HepG2 (cell line): ENCODE measurements around the gene HERC6. TPM values are rescaled to one million over a fixed set of nuclear protein-coding genes. Genes with fewer than 3 reads are reported as not detected.

Source experiments
- ATAC-seq: fragments of 200-7000 bp; cut with Tn5 transposase; 3 replicates; pipeline ENCODE4 v1.9.1; 2020; ENCODE audit warnings: mild to moderate bottlenecking, moderate library complexity
- BruUV-seq: library from RNA; stranded (reverse); fragments of 400-500 nt; replicated peaks from 2 replicates; lab custom pipeline; 2021; lab: Mats Ljungman, UMichigan
- CTCF ChIA-PET: fragments of 300-600 bp; formaldehyde crosslinking; extraction: SDS; loops from one replicate; lab custom pipeline; 2021; ENCODE audit warnings: low total read pairs, inconsistent platforms, low intra/inter-chr PET ratio; lab: Yijun Ruan, JAX
- POLR2A ChIA-PET: fragments of 350-600 bp; sonication (Branson Sonifier 250); formaldehyde crosslinking; loops from one replicate; lab custom pipeline; 2020; ENCODE audit warnings: antibody characterized with exemption, inconsistent platforms; lab: Yijun Ruan, JAX
- DNase-seq: peaks from one replicate; pipeline ENCODE4 v3.0.0-alpha.2; 2015; ENCODE audit warnings: low spot score
- FAIRE-seq: peaks from 3 replicates; lab custom pipeline; 2011; peaks lifted over from hg19 to GRCh38; lab: Jason Lieb, UNC
- H2AFZ ChIP-seq: one replicate; pipeline ENCODE4 v1.6.1; 2011; ENCODE audit warnings: low read length, inconsistent platforms
- H3K27ac ChIP-seq: fragments of 300-600 bp; 3 replicates; pipeline ENCODE4 v1.8.0; 2011; ENCODE audit warnings: mixed run types, mild to moderate bottlenecking, mixed read lengths, low read length, inconsistent platforms; ENCODE audit not compliant: insufficient read depth; ENCODE audit errors: extremely low read length
- H3K27me3 ChIP-seq, 2 experiments: fragments of 200-600 bp in 1 of 2; 2 replicates in 1 of 2; 3 replicates in 1 of 2; pipeline versions ENCODE4 v1.6.0 to v1.8.0; 2011; ENCODE audit warnings: low read length in 2 of 2, mild to moderate bottlenecking in 2 of 2, moderate library complexity in 2 of 2, inconsistent platforms in 1 of 2; ENCODE audit not compliant: insufficient read depth in 2 of 2, control insufficient read depth in 1 of 2
- H3K36me3 ChIP-seq, 2 experiments: fragments of 200-600 bp in 1 of 2; replicated peaks in 1 of 2; 2 replicates in 1 of 2; 3 replicates in 1 of 2; pipeline versions ENCODE4 v1.5.1 to v1.8.0; 2011; ENCODE audit warnings: low read length in 2 of 2, inconsistent platforms in 1 of 2; ENCODE audit not compliant: insufficient read depth in 2 of 2, control insufficient read depth in 1 of 2
- H3K4me1 ChIP-seq: 2 replicates; pipeline ENCODE4 v1.5.1; 2012; ENCODE audit warnings: low read length, inconsistent platforms; ENCODE audit not compliant: insufficient read depth
- H3K4me2 ChIP-seq: 2 replicates; pipeline ENCODE4 v1.6.0; 2011; ENCODE audit warnings: low read depth, low read length, inconsistent platforms
- H3K4me3 ChIP-seq, 3 experiments: fragments of 200-600 bp in 1 of 3; sonication (generic), shearing (Covaris generic) in 1 of 3; replicated peaks in 1 of 3; 2 replicates each; pipeline ENCODE4 v1.5.1; 2011 to 2016; ENCODE audit warnings: low read length in 3 of 3, inconsistent platforms in 2 of 3, low read depth in 2 of 3, mild to moderate bottlenecking in 2 of 3, control low read depth in 1 of 3, mixed read lengths in 1 of 3; ENCODE audit not compliant: insufficient read depth in 1 of 3
- H3K79me2 ChIP-seq: one replicate; pipeline ENCODE4 v1.6.1; 2011; ENCODE audit warnings: low read length, inconsistent platforms; ENCODE audit not compliant: insufficient read depth
- H3K9ac ChIP-seq: 2 replicates; pipeline ENCODE4 v1.6.0; 2011; ENCODE audit warnings: mild to moderate bottlenecking, low read depth, low read length, inconsistent platforms; ENCODE audit not compliant: insufficient read depth
- H3K9me3 ChIP-seq: 2 replicates; pipeline ENCODE4 v1.5.1; 2012; ENCODE audit warnings: mild to moderate bottlenecking, low read length
- H4K20me1 ChIP-seq: 2 replicates; pipeline ENCODE4 v1.6.0; 2011; ENCODE audit warnings: inconsistent platforms, mild to moderate bottlenecking, low read length, moderate library complexity; ENCODE audit not compliant: insufficient read depth
- ARNT ChIP-seq: fragments of 450-650 bp; IDR thresholded peaks from 2 replicates; pipeline ENCODE4 v1.6.1; 2017
- MAFK ChIP-seq, 2 experiments: IDR thresholded peaks in 1 of 2; conservative IDR thresholded peaks in 1 of 2; 2 replicates each; pipeline ENCODE4 v1.6.1; 2011; ENCODE audit warnings: improper control_type of control experiment in 2 of 2, low read length in 2 of 2
- MXD4 ChIP-seq: IDR thresholded peaks from 2 replicates; pipeline ENCODE4 v1.6.1; 2016; ENCODE audit warnings: mild to moderate bottlenecking, missing biosample characterization, missing genetic modification reagents
- SMC3 ChIP-seq: IDR thresholded peaks from 2 replicates; pipeline ENCODE4 v1.6.1; 2011; ENCODE audit warnings: low read length, improper control_type of control experiment
- ZFY ChIP-seq: sonication (generic); formaldehyde crosslinking; IDR thresholded peaks from 2 replicates; pipeline ENCODE4 v1.4.0; 2020; ENCODE audit warnings: missing genetic modification reagents
- ZNF143 ChIP-seq: sonication (generic); formaldehyde crosslinking; IDR thresholded peaks from 2 replicates; pipeline ENCODE4 v1.4.0; 2020; ENCODE audit warnings: missing genetic modification reagents
- ZNF318 ChIP-seq: sonication (generic); formaldehyde crosslinking; IDR thresholded peaks from 2 replicates; pipeline ENCODE4 v1.4.0; 2020; ENCODE audit warnings: mild to moderate bottlenecking, missing genetic modification reagents
- WGBS: methylation state at CpG from one replicate; pipeline ENCODE4 v1.1.6; 2017; ENCODE audit warnings: low lambda C conversion rate; 5-methylcytosine and 5-hydroxymethylcytosine counted together
- in situ Hi-C: cut with HindIII; loops from 2 replicates; pipeline ENCODE4 v1.10.0; 2017; ENCODE audit warnings: low pct_unique_long_range_greater_than_20kb; ENCODE audit not compliant: extremely low pct_ligation_motif_present
- intact Hi-C: fragments of 100-400 bp; cut with micrococcal nuclease; formaldehyde crosslinking; loops from one replicate; pipeline ENCODE4 v1.10.0; 2022; ENCODE audit not compliant: unreplicated experiment
- polyA plus RNA-seq, 8 experiments: library from polyadenylated mRNA; depleted of rRNA in 3 of 8; stranded (reverse) in 7 of 8; unstranded in 1 of 8; fragments of >200 nt; fragmentation: Illumina TruSeq in 4 of 8; extraction: Trizol in 4 of 8; gene quantifications; 2 replicates each; pipeline versions ENCODE4 v1.2.1 to v1.2.3, GENCODE V29; 2011 to 2016; ENCODE audit warnings: low read depth in 4 of 8, missing spikeins in 1 of 8, mixed read lengths in 1 of 8; ENCODE audit not compliant: insufficient read depth in 1 of 8
- total RNA-seq, 5 experiments: library from RNA; depleted of rRNA; stranded (reverse); fragments of >200 nt; fragmentation: Illumina TruSeq; extraction: Trizol; gene quantifications; 2 replicates each; pipeline ENCODE4 v1.2.3, GENCODE V29; 2016; ENCODE audit warnings: low read depth in 1 of 5
- TF ChIP-seq, protein P1 (sequence below): sonication (generic); formaldehyde crosslinking; IDR thresholded peaks from 2 replicates; pipeline ENCODE4 v1.5.0; 2020; ENCODE audit warnings: missing genetic modification reagents
- TF ChIP-seq, protein P2 (sequence below): sonication (generic); formaldehyde crosslinking; IDR thresholded peaks from 2 replicates; pipeline ENCODE4 v1.5.1; 2020; ENCODE audit warnings: mild to moderate bottlenecking, moderate library complexity, missing genetic modification reagents

HERC6 gene
- total and polyA plus RNA-seq, 2 of the 13 experiments (the other 11 are each of a cell fraction or from before 2014, with no cell fraction given) = 0.50 to 2.0 TPM

DNA sequence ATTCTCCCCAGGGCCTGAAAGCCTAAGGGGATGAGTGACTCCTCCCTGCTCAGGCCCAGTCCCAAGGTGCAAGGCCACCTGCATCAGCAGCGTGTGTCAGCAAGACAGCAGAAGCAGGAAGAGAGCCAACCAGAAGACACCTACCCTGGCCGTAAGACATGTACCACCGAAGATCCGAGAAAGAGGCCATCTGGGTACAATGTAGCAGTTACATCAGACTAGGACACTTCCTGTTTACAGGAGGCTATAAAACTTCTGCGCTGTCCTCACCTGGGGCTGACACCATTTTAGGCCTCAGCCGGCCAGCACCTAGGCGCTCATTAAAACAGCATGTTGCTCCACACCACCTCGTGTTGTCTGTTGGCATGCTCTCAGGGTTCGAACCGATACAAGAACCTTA is 19.1 kb upstream of the HERC6 start:
- Histone ChIP-seq H2AFZ (no peak overlapping the region), H4K20me1 (no peaks in the 10 kb centered on the region), H3K4me2 (no peak overlapping the region), H3K36me3 (no peaks in the 10 kb centered on the region), H3K4me1 (no peaks in the 10 kb centered on the region), H3K4me3 (no peak overlapping the region), H3K9ac (no peak overlapping the region), H3K9me3 (no peaks in the 10 kb centered on the region), H3K27me3 (peaks cover 0 to 3% of the 10 kb centered on the region in 2 experiments; a peak in 1 of 5 replicates), H3K79me2 (no peaks in the 10 kb centered on the region), H3K27ac (no peak overlapping the region)
- no TSS peak for BruUV-seq
- 51% methylated on average over 10 of the region's 10 CpGs for WGBS
- intact Hi-C loops (no loop called here), in situ Hi-C loops (no loop called here)
- POLR2A ChIA-PET = no interaction called here
- FAIRE-seq (no peak), ATAC-seq (no peak), DNase-seq (no peak)
- CTCF ChIA-PET = no interaction called here
- TF ChIP-seq SMC3 (no peak), ARNT (no peak), ZFY (no peak), ZNF143 (CRISPR knock-in tag) (no peak), ZNF318 (CRISPR knock-in tag) (no peak), MAFK (conservative IDR thresholded peaks at IDR 0.05 in 1 of 2, IDR thresholded peaks at IDR 0.05 in 1 of 2; ENCODE audit: low read length in 2 of 2) (no peak), MXD4 (no peak)
- TF ChIP-seq, protein P1, sequence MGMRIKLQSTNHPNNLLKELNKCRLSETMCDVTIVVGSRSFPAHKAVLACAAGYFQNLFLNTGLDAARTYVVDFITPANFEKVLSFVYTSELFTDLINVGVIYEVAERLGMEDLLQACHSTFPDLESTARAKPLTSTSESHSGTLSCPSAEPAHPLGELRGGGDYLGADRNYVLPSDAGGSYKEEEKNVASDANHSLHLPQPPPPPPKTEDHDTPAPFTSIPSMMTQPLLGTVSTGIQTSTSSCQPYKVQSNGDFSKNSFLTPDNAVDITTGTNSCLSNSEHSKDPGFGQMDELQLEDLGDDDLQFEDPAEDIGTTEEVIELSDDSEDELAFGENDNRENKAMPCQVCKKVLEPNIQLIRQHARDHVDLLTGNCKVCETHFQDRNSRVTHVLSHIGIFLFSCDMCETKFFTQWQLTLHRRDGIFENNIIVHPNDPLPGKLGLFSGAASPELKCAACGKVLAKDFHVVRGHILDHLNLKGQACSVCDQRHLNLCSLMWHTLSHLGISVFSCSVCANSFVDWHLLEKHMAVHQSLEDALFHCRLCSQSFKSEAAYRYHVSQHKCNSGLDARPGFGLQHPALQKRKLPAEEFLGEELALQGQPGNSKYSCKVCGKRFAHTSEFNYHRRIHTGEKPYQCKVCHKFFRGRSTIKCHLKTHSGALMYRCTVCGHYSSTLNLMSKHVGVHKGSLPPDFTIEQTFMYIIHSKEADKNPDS (CRISPR knock-in tag) = no peak
- TF ChIP-seq, protein P2, sequence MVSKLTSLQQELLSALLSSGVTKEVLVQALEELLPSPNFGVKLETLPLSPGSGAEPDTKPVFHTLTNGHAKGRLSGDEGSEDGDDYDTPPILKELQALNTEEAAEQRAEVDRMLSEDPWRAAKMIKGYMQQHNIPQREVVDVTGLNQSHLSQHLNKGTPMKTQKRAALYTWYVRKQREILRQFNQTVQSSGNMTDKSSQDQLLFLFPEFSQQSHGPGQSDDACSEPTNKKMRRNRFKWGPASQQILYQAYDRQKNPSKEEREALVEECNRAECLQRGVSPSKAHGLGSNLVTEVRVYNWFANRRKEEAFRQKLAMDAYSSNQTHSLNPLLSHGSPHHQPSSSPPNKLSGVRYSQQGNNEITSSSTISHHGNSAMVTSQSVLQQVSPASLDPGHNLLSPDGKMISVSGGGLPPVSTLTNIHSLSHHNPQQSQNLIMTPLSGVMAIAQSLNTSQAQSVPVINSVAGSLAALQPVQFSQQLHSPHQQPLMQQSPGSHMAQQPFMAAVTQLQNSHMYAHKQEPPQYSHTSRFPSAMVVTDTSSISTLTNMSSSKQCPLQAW = no peak
